Astrocyte (in vitro differentiated cells and primary cell): Measurements from ENCODE around the gene LCN1. TPM values are rescaled to one million over a fixed set of nuclear protein-coding genes. Genes with fewer than 3 reads are reported as not detected.

Experiments
- DNase-seq: peaks from one replicate; pipeline ENCODE4 v3.0.0-alpha.2; 2010; ENCODE audit warnings: low read depth
- FAIRE-seq: peaks from 2 replicates; lab custom pipeline; 2011; peaks lifted over from hg19 to GRCh38; lab: Jason Lieb, UNC
- H2AFZ ChIP-seq: 2 replicates; pipeline ENCODE4 v1.6.0; 2012; ENCODE audit warnings: low read depth, low read length, inconsistent platforms
- H3K27ac ChIP-seq: 2 replicates; pipeline ENCODE4 v1.5.1; 2011; ENCODE audit warnings: low read depth, low read length, inconsistent platforms
- H3K27me3 ChIP-seq: 2 replicates; pipeline ENCODE4 v1.6.0; 2011; ENCODE audit warnings: low read length, inconsistent platforms; ENCODE audit not compliant: insufficient read depth
- H3K36me3 ChIP-seq: 2 replicates; pipeline ENCODE4 v1.5.1; 2011; ENCODE audit warnings: low read length, inconsistent platforms; ENCODE audit not compliant: insufficient read depth
- H3K4me1 ChIP-seq: 2 replicates; pipeline ENCODE4 v1.5.1; 2011; ENCODE audit warnings: low read length, inconsistent platforms; ENCODE audit not compliant: insufficient read depth
- H3K4me2 ChIP-seq: 2 replicates; pipeline ENCODE4 v1.6.0; 2012; ENCODE audit warnings: low read length, inconsistent platforms
- H3K4me3 ChIP-seq: 2 replicates; pipeline ENCODE4 v1.5.1; 2011; ENCODE audit warnings: low read depth, mild to moderate bottlenecking, low read length, inconsistent platforms; ENCODE audit not compliant: insufficient read depth
- H3K79me2 ChIP-seq: 2 replicates; pipeline ENCODE4 v1.6.0; 2012; ENCODE audit warnings: mild to moderate bottlenecking, low read length, inconsistent platforms; ENCODE audit not compliant: insufficient read depth
- H3K9ac ChIP-seq: 2 replicates; pipeline ENCODE4 v1.6.0; 2012; ENCODE audit warnings: mild to moderate bottlenecking, low read length, inconsistent platforms
- H3K9me3 ChIP-seq: 2 replicates; pipeline ENCODE4 v1.5.1; 2012; ENCODE audit warnings: low read depth, mild to moderate bottlenecking, low read length, inconsistent platforms; ENCODE audit not compliant: insufficient read depth
- H4K20me1 ChIP-seq: 2 replicates; pipeline ENCODE4 v1.6.0; 2012; ENCODE audit warnings: low read length, inconsistent platforms; ENCODE audit not compliant: insufficient read depth
- H3K27ac Mint-ChIP-seq: one replicate; pipeline ENCODE4 v1.8.0; 2021; ENCODE audit warnings: mild to moderate bottlenecking, mixed read lengths; ENCODE audit not compliant: unreplicated experiment
- H3K27me3 Mint-ChIP-seq: one replicate; pipeline ENCODE4 v1.8.0; 2021; ENCODE audit warnings: low read depth, mixed read lengths; ENCODE audit not compliant: unreplicated experiment
- H3K36me3 Mint-ChIP-seq: one replicate; pipeline ENCODE4 v1.8.0; 2021; ENCODE audit warnings: low read depth, mixed read lengths; ENCODE audit not compliant: unreplicated experiment
- H3K4me1 Mint-ChIP-seq: one replicate; pipeline ENCODE4 v1.8.0; 2021; ENCODE audit warnings: low read depth, mixed read lengths; ENCODE audit not compliant: unreplicated experiment
- H3K4me3 Mint-ChIP-seq: one replicate; pipeline ENCODE4 v1.8.0; 2021; ENCODE audit warnings: mild to moderate bottlenecking, moderate library complexity, mixed read lengths; ENCODE audit not compliant: unreplicated experiment
- H3K9me3 Mint-ChIP-seq: one replicate; pipeline ENCODE4 v1.8.0; 2021; ENCODE audit warnings: mild to moderate bottlenecking, mixed read lengths; ENCODE audit not compliant: unreplicated experiment
- CTCF ChIP-seq: IDR thresholded peaks from 2 replicates; pipeline ENCODE4 v1.5.1; 2011; ENCODE audit warnings: low read depth, mild to moderate bottlenecking, inconsistent platforms, low read length, moderate library complexity; ENCODE audit not compliant: insufficient read depth
- EZH2 ChIP-seq: IDR thresholded peaks from 2 replicates; pipeline ENCODE4 v1.6.1; 2012; ENCODE audit warnings: mild to moderate bottlenecking, low read length, inconsistent platforms; ENCODE audit not compliant: insufficient read depth
- total RNA-seq: library from RNA; stranded (reverse); gene quantifications from 2 replicates; pipeline ENCODE4 v1.2.1, GENCODE V29; 2021

The LCN1 gene
- total RNA-seq, 1 donor from 2014 or later: not detected

GRCh38 chr9:135487281-135488012, 33.8 kb upstream of the LCN1 start:
- no peaks in the 10 kb centered on the region for H3K27me3 ChIP-seq
- no peak overlapping the region for H3K9ac ChIP-seq
- no peak overlapping the region for H2AFZ ChIP-seq
- no peaks in the 10 kb centered on the region for H3K9me3 ChIP-seq
- H3K27ac ChIP-seq: no peak overlapping the region
- H3K4me3 ChIP-seq: no peak overlapping the region
- Mint-ChIP-seq H3K4me1 (peaks cover 2% of the 10 kb centered on the region), H3K36me3 (peaks cover 13% of the 10 kb centered on the region), H3K27ac (no peak overlapping the region), H3K27me3 (no peaks in the 10 kb centered on the region), H3K4me3 (no peak overlapping the region), H3K9me3 (no peaks in the 10 kb centered on the region)
- DNase-seq (no peak), FAIRE-seq (no peak)
- H3K4me2 ChIP-seq: no peak overlapping the region
- no peaks in the 10 kb centered on the region for H3K36me3 ChIP-seq
- no peak for TF ChIP-seq EZH2
- TF ChIP-seq CTCF: no peak
- H3K79me2 ChIP-seq: no peaks in the 10 kb centered on the region
- H3K4me1 ChIP-seq: no peaks in the 10 kb centered on the region
- H4K20me1 ChIP-seq: no peaks in the 10 kb centered on the region

GRCh38 chr9:135488013-135488330, 33.3 kb upstream of the LCN1 start:
- H3K9me3 ChIP-seq: no peaks in the 10 kb centered on the region
- H4K20me1 ChIP-seq: no peaks in the 10 kb centered on the region
- H3K79me2 ChIP-seq: no peaks in the 10 kb centered on the region
- H3K4me3 ChIP-seq: no peak overlapping the region
- H3K36me3 ChIP-seq: no peaks in the 10 kb centered on the region
- TF ChIP-seq CTCF: no peak
- no peak for TF ChIP-seq EZH2
- H3K27ac ChIP-seq: no peak overlapping the region
- H3K9ac ChIP-seq: no peak overlapping the region
- DNase-seq: no peak
- Mint-ChIP-seq H3K27me3 (no peaks in the 10 kb centered on the region), H3K9me3 (no peaks in the 10 kb centered on the region), H3K36me3 (peaks cover 13% of the 10 kb centered on the region), H3K27ac (no peak overlapping the region), H3K4me3 (no peak overlapping the region), H3K4me1 (peaks cover 2% of the 10 kb centered on the region)
- FAIRE-seq: no peak
- H3K4me1 ChIP-seq: no peaks in the 10 kb centered on the region
- H3K27me3 ChIP-seq: no peaks in the 10 kb centered on the region
- H3K4me2 ChIP-seq: no peak overlapping the region
- H2AFZ ChIP-seq: no peak overlapping the region

DNA sequence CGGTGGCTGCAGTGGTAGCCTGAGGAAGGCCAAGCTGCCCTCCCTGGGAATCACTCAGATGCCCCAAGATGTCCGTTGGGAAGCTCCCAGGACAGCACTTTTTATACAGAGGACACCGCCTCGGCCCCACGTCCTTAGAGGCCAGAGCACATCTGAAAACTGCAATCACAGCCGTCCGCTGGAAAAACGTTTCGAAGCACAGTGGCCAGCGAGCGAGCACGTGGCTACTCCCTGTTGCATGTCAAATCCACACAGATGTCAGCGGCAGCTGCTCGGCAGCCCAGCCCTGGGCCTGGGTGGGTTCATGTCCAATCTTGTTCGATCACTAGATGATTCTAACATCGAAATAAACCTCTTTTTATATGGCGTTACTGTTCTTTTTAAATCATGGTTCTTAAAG, 32.7 kb upstream of the LCN1 start:
- Histone ChIP-seq H3K4me1 (no peaks in the 10 kb centered on the region), H3K4me3 (no peak overlapping the region), H3K4me2 (no peak overlapping the region), H4K20me1 (no peaks in the 10 kb centered on the region), H3K9me3 (no peaks in the 10 kb centered on the region), H3K79me2 (no peaks in the 10 kb centered on the region), H3K9ac (no peak overlapping the region), H2AFZ (no peak overlapping the region), H3K27ac (no peak overlapping the region), H3K36me3 (no peaks in the 10 kb centered on the region), H3K27me3 (no peaks in the 10 kb centered on the region)
- Mint-ChIP-seq H3K9me3 (no peaks in the 10 kb centered on the region), H3K36me3 (peaks cover 13% of the 10 kb centered on the region), H3K27ac (no peak overlapping the region), H3K4me1 (peaks cover 2% of the 10 kb centered on the region), H3K4me3 (no peak overlapping the region), H3K27me3 (no peaks in the 10 kb centered on the region)
- TF ChIP-seq EZH2 (no peak), CTCF (no peak)
- FAIRE-seq: no peak
- no peak for DNase-seq
